CD14-positive monocyte (primary cell): ENCODE measurements around the gene OLIG2. TPM values are rescaled to one million over a fixed set of nuclear protein-coding genes. Genes with fewer than 3 reads are reported as not detected.

Experiments
- DNase-seq, 3 donors: peaks; one replicate each; pipeline ENCODE4 v3.0.0-alpha.2; 2011 to 2022
- H2AFZ ChIP-seq: 2 replicates; pipeline ENCODE4 v1.6.0; 2012; ENCODE audit warnings: mild to moderate bottlenecking, low read depth, low read length, inconsistent platforms; ENCODE audit not compliant: insufficient read depth, poor library complexity, severe bottlenecking
- H3K27ac ChIP-seq, 2 donors: 1 replicate in 1 of 2; 2 replicates in 1 of 2; pipeline ENCODE4 v1.5.1; 2012 to 2013; ENCODE audit warnings: low read length in 2 of 2, control low read depth in 1 of 2, inconsistent platforms in 1 of 2, low read depth in 1 of 2, mild to moderate bottlenecking in 1 of 2
- H3K27me3 ChIP-seq, 2 donors: one replicate each; pipeline versions ENCODE4 v1.6.0 to v1.6.1; 2011 to 2013; ENCODE audit warnings: low read length in 2 of 2; ENCODE audit not compliant: control insufficient read depth in 2 of 2, insufficient read depth in 2 of 2
- H3K36me3 ChIP-seq, 2 donors: replicated peaks in 1 of 2; 1 replicate in 1 of 2; 2 replicates in 1 of 2; pipeline versions ENCODE4 v1.5.1 to v1.6.1; 2012 to 2013; ENCODE audit warnings: low read length in 2 of 2, control low read depth in 1 of 2, inconsistent platforms in 1 of 2, mild to moderate bottlenecking in 1 of 2; ENCODE audit not compliant: insufficient read depth in 2 of 2, control insufficient read depth in 1 of 2
- H3K4me1 ChIP-seq, 2 donors: 1 replicate in 1 of 2; 2 replicates in 1 of 2; pipeline versions ENCODE4 v1.5.1 to v1.6.1; 2012 to 2013; ENCODE audit warnings: low read length in 2 of 2, control low read depth in 1 of 2, inconsistent platforms in 1 of 2, mild to moderate bottlenecking in 1 of 2, moderate library complexity in 1 of 2; ENCODE audit not compliant: insufficient read depth in 2 of 2, control insufficient read depth in 1 of 2
- H3K4me2 ChIP-seq: replicated peaks from 2 replicates; pipeline ENCODE3; 2012; ENCODE audit warnings: low read length, moderate library complexity, mild to moderate bottlenecking; ENCODE audit not compliant: poor library complexity, severe bottlenecking; ENCODE audit errors: extremely low read depth
- H3K4me3 ChIP-seq, 3 experiments: fragments of 200-600 bp in 1 of 3; sonication (generic) in 1 of 3; replicated peaks in 1 of 3; 1 replicate in 2 of 3; 2 replicates in 1 of 3; pipeline ENCODE4 v1.5.1; 2011 to 2013; ENCODE audit warnings: low read length in 3 of 3, mild to moderate bottlenecking in 3 of 3, control low read depth in 2 of 3, low read depth in 2 of 3, inconsistent platforms in 1 of 3, moderate library complexity in 1 of 3
- H3K79me2 ChIP-seq: 2 replicates; pipeline ENCODE4 v1.6.0; 2012; ENCODE audit warnings: mild to moderate bottlenecking, control low read depth, inconsistent platforms, low read length, moderate library complexity; ENCODE audit not compliant: insufficient read depth
- H3K9ac ChIP-seq: 2 replicates; pipeline ENCODE4 v1.6.0; 2017; ENCODE audit warnings: low read length, mild to moderate bottlenecking; ENCODE audit not compliant: insufficient read depth, poor library complexity, severe bottlenecking
- H3K9me3 ChIP-seq, 2 donors: replicated peaks in 1 of 2; 1 replicate in 1 of 2; 2 replicates in 1 of 2; pipeline versions ENCODE4 v1.5.1 to v1.6.1; 2012 to 2013; ENCODE audit warnings: low read length in 2 of 2, control low read depth in 1 of 2; ENCODE audit not compliant: control insufficient read depth in 1 of 2, insufficient read depth in 1 of 2
- H4K20me1 ChIP-seq: 2 replicates; pipeline ENCODE4 v1.6.0; 2012; ENCODE audit warnings: mild to moderate bottlenecking, low read length, control low read depth, moderate library complexity; ENCODE audit not compliant: insufficient read depth
- H3K27ac Mint-ChIP-seq, 7 donors: one replicate each; pipeline ENCODE4 v1.8.0; 2020; ENCODE audit warnings: mild to moderate bottlenecking in 7 of 7, mixed read lengths in 7 of 7, moderate library complexity in 6 of 7, inconsistent platforms in 2 of 7
- H3K27me3 Mint-ChIP-seq, 3 donors: one replicate each; pipeline ENCODE4 v1.8.0; 2021 to 2022; ENCODE audit warnings: low read depth in 3 of 3, mild to moderate bottlenecking in 3 of 3, mixed read lengths in 3 of 3, moderate library complexity in 3 of 3, inconsistent platforms in 1 of 3
- H3K36me3 Mint-ChIP-seq, 2 donors: one replicate each; pipeline ENCODE4 v1.8.0; 2020; ENCODE audit warnings: mixed read lengths in 2 of 2, inconsistent platforms in 1 of 2, mild to moderate bottlenecking in 1 of 2
- H3K4me1 Mint-ChIP-seq: one replicate; pipeline ENCODE4 v1.8.0; 2020; ENCODE audit warnings: mild to moderate bottlenecking, mixed read lengths
- H3K4me3 Mint-ChIP-seq, 2 donors: one replicate each; pipeline ENCODE4 v1.8.0; 2020; ENCODE audit warnings: mild to moderate bottlenecking in 2 of 2, mixed read lengths in 2 of 2, moderate library complexity in 1 of 2
- H3K9me3 Mint-ChIP-seq, 7 donors: one replicate each; pipeline ENCODE4 v1.8.0; 2020 to 2022; ENCODE audit warnings: mixed read lengths in 7 of 7, mild to moderate bottlenecking in 6 of 7, moderate library complexity in 6 of 7, inconsistent platforms in 2 of 7
- WGBS: methylation state at CpG from one replicate; pipeline ENCODE4 v1.1.5; 2013; ENCODE audit warnings: missing lambda C conversion rate; ENCODE audit not compliant: insufficient coverage; 5-methylcytosine and 5-hydroxymethylcytosine counted together
- intact Hi-C, 2 donors: fragments of 100-400 bp; cut with micrococcal nuclease; formaldehyde crosslinking; loops; one replicate each; pipeline versions ENCODE4 v1.15.0 to v1.15.1; 2023
- polyA plus RNA-seq, 3 donors: library from polyadenylated mRNA; depleted of rRNA in 1 of 3; unstranded in 2 of 3; stranded (reverse) in 1 of 3; fragments of 300-500 nt in 2 of 3; fragments of >200 nt in 1 of 3; fragmentation: Illumina TruSeq in 2 of 3; gene quantifications; 1 replicate in 2 of 3; 2 replicates in 1 of 3; pipeline ENCODE4 v1.2.3, GENCODE V29; 2012 to 2021
- TF ChIP-seq, protein P1 (sequence below): fragments of 200-600 bp; IDR thresholded peaks from one replicate; pipeline ENCODE4 v1.8.0; 2022; ENCODE audit warnings: antibody characterized with exemption, mild to moderate bottlenecking

Gene OLIG2
- polyA plus RNA-seq, 3 donors, result 0.20 TPM; not detected in 2

- Histone ChIP-seq H2AFZ (peak overlapping the region; percentile 69), H3K9me3 (peaks cover 5 to 33% of the 10 kb centered on the region in 2 donors), H4K20me1 (peaks cover 22% of the 10 kb centered on the region), H3K27ac (no peak overlapping the region), H3K4me2 (peak overlapping the region; percentile 78), H3K4me1 (peaks cover 72 to 81% of the 10 kb centered on the region in 2 donors), H3K9ac (peak overlapping the region; percentile 43), H3K4me3 (peak overlapping the region in 1 of 3 experiments; percentile 69), H3K36me3 (no peaks in the 10 kb centered on the region), H3K79me2 (no peaks in the 10 kb centered on the region), H3K27me3 (peaks cover 62 to 98% of the 10 kb centered on the region in 2 donors)
- H3K27ac Mint-ChIP-seq, result peak overlapping the region in 4 of 7 donors; percentile 15 to 85 (median 54)
- peaks cover 0 to 56% (median 44%) of the 10 kb centered on the region in 7 donors for H3K9me3 Mint-ChIP-seq
- DNase-seq, result no peak
- H3K4me3 Mint-ChIP-seq, result peak overlapping the region; percentile 78 to 93
- WGBS, result 15% methylated on average over 17 of the region's 17 CpGs
- H3K27me3 Mint-ChIP-seq, result peaks cover 90 to 100% (median 92%) of the 10 kb centered on the region in 3 donors
- intact Hi-C loops, result loop anchor here in 1 of 2 donors (10.0 kb wide), 1 partner anchor 172 kb away; no protein-coding TSS in a partner anchor
- peaks cover 38 to 56% of the 10 kb centered on the region in 2 donors for H3K36me3 Mint-ChIP-seq
- H3K4me1 Mint-ChIP-seq, result peaks cover 80% of the 10 kb centered on the region
- TF ChIP-seq, protein P1, sequence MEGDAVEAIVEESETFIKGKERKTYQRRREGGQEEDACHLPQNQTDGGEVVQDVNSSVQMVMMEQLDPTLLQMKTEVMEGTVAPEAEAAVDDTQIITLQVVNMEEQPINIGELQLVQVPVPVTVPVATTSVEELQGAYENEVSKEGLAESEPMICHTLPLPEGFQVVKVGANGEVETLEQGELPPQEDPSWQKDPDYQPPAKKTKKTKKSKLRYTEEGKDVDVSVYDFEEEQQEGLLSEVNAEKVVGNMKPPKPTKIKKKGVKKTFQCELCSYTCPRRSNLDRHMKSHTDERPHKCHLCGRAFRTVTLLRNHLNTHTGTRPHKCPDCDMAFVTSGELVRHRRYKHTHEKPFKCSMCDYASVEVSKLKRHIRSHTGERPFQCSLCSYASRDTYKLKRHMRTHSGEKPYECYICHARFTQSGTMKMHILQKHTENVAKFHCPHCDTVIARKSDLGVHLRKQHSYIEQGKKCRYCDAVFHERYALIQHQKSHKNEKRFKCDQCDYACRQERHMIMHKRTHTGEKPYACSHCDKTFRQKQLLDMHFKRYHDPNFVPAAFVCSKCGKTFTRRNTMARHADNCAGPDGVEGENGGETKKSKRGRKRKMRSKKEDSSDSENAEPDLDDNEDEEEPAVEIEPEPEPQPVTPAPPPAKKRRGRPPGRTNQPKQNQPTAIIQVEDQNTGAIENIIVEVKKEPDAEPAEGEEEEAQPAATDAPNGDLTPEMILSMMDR, result no peak
Observed at GRCh38 chr21:33022489-33022827, 3.3 kb upstream of the OLIG2 start.

DNA sequence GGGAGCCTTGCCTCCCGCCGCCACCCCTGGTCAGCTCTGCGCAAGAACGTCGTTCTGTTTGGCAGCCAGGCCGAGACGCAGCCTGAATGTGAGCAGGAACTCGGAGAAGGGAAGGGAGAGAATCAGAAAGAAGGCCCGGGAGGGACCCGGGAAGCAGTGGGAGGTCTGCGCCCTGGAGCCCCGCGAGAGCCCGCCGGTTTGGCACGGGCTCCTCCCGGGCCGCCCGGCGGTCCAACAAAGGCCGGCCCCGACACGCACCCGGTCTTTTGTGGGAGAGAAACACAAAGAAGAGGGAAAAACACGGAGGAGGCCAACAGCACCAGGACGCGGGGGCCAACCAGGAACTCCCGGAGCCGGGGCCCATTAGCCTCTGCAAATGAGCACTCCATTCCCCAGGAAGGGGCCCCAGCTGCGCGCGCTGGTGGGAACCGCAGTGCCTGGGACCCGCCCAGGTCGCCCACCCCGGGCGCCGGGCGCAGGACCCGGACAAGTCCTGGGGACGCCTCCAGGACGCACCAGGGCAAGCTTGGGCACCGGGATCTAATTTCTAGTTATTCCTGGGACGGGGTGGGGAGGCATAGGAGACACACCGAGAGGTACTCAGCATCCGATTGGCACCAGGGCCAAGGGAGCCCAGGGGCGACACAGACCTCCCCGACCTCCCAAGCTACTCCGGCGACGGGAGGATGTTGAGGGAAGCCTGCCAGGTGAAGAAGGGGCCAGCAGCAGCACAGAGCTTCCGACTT lies 2.7 kb upstream of the OLIG2 start:
- intact Hi-C loops, result loop anchor here in 1 of 2 donors (10.0 kb wide), 1 partner anchor 172 kb away; no protein-coding TSS in a partner anchor
- TF ChIP-seq, protein P1, result no peak
- Histone ChIP-seq H3K4me2 (peak overlapping the region; percentile 78), H2AFZ (peak overlapping the region; percentile 69), H3K9ac (peak overlapping the region; percentile 43), H4K20me1 (peaks cover 22% of the 10 kb centered on the region), H3K9me3 (peaks cover 5 to 33% of the 10 kb centered on the region in 2 donors), H3K27me3 (peaks cover 66 to 96% of the 10 kb centered on the region in 2 donors), H3K79me2 (no peaks in the 10 kb centered on the region), H3K36me3 (no peaks in the 10 kb centered on the region), H3K4me1 (peaks cover 75 to 86% of the 10 kb centered on the region in 2 donors), H3K4me3 (peak overlapping the region; percentile 1 to 69 (median 12)), H3K27ac (no peak overlapping the region)
- whole genome bisulfite sequencing, result 1% methylated on average over 36 of the region's 52 CpGs
- Mint-ChIP-seq H3K4me1 (peaks cover 83% of the 10 kb centered on the region), H3K9me3 (peaks cover 0 to 56% (median 42%) of the 10 kb centered on the region in 7 donors), H3K27me3 (peaks cover 87 to 99% (median 92%) of the 10 kb centered on the region in 3 donors), H3K36me3 (peaks cover 38 to 53% of the 10 kb centered on the region in 2 donors), H3K27ac (peak overlapping the region in 4 of 7 donors; percentile 61 to 85 (median 70)), H3K4me3 (peak overlapping the region; percentile 81 to 93)
- no peak for DNase-seq
